Kidney (tissue), 14 donors: Measurements from ENCODE around the gene POLA2. TPM values are rescaled to one million over a fixed set of nuclear protein-coding genes. Genes with fewer than 3 reads are reported as not detected.

ENCODE experiments used
- DNase-seq, 5 donors: peaks; one replicate each; pipeline ENCODE4 v3.0.0-alpha.2; 2013 to 2020
- FAIRE-seq: peaks from 2 replicates; lab custom pipeline; 2012; peaks lifted over from hg19 to GRCh38; lab: Jason Lieb, UNC
- H3K27ac ChIP-seq, 2 donors: one replicate each; pipeline ENCODE4 v1.7.0; 2013; ENCODE audit warnings: low read depth in 2 of 2, low read length in 2 of 2, inconsistent platforms in 1 of 2
- H3K27me3 ChIP-seq: one replicate; pipeline ENCODE4 v1.7.1; 2013; ENCODE audit warnings: low read length, inconsistent platforms; ENCODE audit not compliant: control insufficient read depth, insufficient read depth
- H3K36me3 ChIP-seq, 3 donors: one replicate each; pipeline versions ENCODE4 v1.7.0 to v1.7.1; 2013; ENCODE audit warnings: low read length in 3 of 3, control low read depth in 1 of 3, inconsistent platforms in 1 of 3; ENCODE audit not compliant: insufficient read depth in 3 of 3, control insufficient read depth in 2 of 3
- H3K4me1 ChIP-seq, 3 donors: one replicate each; pipeline versions ENCODE4 v1.7.0 to v1.7.1; 2013; ENCODE audit warnings: low read length in 3 of 3, inconsistent platforms in 1 of 3, low read depth in 1 of 3; ENCODE audit not compliant: control insufficient read depth in 2 of 3, insufficient read depth in 2 of 3
- H3K4me3 ChIP-seq, 3 donors: one replicate each; pipeline versions ENCODE4 v1.7.0 to v1.8.1; 2013; ENCODE audit warnings: low read length in 3 of 3, control low read depth in 1 of 3, inconsistent platforms in 1 of 3
- H3K9ac ChIP-seq, 3 donors: one replicate each; pipeline versions ENCODE4 v1.7.0 to v1.7.1; 2013; ENCODE audit warnings: low read length in 3 of 3, control low read depth in 1 of 3, inconsistent platforms in 1 of 3
- H3K9me3 ChIP-seq, 3 donors: one replicate each; pipeline versions ENCODE4 v1.7.0 to v1.7.1; 2013; ENCODE audit warnings: low read length in 3 of 3, control low read depth in 1 of 3, inconsistent platforms in 1 of 3; ENCODE audit not compliant: control insufficient read depth in 2 of 3, insufficient read depth in 1 of 3
- intact Hi-C: fragments of 100-400 bp; cut with DNase I; formaldehyde crosslinking; loops from one replicate; pipeline ENCODE4 v1.11.1; 2022
- polyA plus RNA-seq: library from polyadenylated mRNA; stranded (reverse); fragments of 350-450 nt; fragmentation: Illumina TruSeq; extraction: RNeasy Lipid Tissue Mini Kit (QIAGEN cat#74804); gene quantifications from one replicate; pipeline ENCODE4 v1.2.3, GENCODE V29; 2014; ENCODE audit warnings: low read depth, low replicate concordance; ENCODE audit not compliant: insufficient read depth
- total RNA-seq: library from RNA; stranded (reverse); fragmentation: NEBNext Ultra II Directional; extraction: Animal tissue kit (Norgen Biotek cat#: 25700); gene quantifications from one replicate; pipeline ENCODE4 v1.2.1, GENCODE V29; 2021
- TF ChIP-seq, protein P1 (sequence below): IDR thresholded peaks from 3 replicates; pipeline ENCODE4 v1.5.1; 2012; ENCODE audit warnings: mild to moderate bottlenecking, moderate library complexity, borderline replicate concordance; ENCODE audit not compliant: insufficient read depth; ENCODE audit errors: extremely low read depth
- donor health status: control.
- donor health status: control.
- donor health status: control.
- donor health status: control.
- donor health status: control.
- donor health status: DM: yes; HTN: yes; CAD: no.
- donor health status: Normal renal cell carcinoma (clear cell type).

Gene POLA2
- total and polyA plus RNA-seq, 2 donors from 2014 or later = 6.5 to 13.6 TPM

DNA sequence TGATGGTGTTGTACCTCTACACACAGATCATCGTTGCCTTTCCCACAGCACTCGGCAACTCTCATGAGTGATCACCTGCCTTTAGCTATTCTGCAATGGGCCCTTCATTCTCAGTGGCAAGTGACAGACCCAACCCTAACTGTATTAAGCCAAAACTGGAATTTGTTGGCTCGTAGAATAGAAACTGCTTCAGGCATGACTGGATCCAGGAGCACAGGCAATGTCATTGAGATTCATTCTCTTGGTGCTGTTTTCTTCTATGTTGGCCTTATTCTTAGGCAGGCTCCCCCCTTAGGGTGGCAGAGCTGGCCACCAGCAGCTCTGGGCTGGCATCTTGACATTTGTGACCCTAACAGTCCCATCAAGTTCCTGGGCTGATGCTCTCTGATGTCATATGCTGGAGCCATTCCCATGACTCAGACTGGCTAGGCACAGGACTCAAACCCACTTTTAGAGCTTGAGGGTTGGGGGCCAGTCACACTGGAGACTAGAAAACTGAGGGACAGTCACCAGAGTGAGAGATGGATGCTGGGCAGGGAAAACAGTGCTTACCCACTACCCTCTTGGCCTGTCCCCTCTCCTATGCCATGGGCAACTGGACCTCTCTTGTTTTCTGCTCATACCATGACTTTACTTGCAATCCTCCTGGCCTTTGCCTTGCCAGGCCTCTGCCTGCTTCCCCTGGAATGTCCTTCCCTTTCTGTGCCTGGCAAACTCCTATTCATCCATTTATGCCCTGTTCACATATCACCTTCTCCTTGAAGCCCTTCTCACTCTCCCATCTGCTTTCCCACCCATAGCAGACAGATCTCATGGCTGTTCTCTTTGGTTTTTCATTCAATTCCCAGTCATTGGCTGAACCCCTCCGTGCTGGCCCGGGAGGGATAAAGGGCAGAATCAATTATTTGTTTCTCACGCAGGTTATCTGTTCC is 45.8 kb downstream of the POLA2 start:
- Histone ChIP-seq H3K4me1 (peaks cover 0 to 14% (median 0%) of the 10 kb centered on the region in 3 donors), H3K4me3 (no peak overlapping the region), H3K9me3 (no peaks in the 10 kb centered on the region), H3K27ac (peak overlapping the region in 1 of 2 donors; percentile 1), H3K27me3 (no peaks in the 10 kb centered on the region), H3K36me3 (no peaks in the 10 kb centered on the region), H3K9ac (no peak overlapping the region)
- no peak for FAIRE-seq
- intact Hi-C loops = no loop called here
- DNase-seq = no peak
- TF ChIP-seq, protein P1, sequence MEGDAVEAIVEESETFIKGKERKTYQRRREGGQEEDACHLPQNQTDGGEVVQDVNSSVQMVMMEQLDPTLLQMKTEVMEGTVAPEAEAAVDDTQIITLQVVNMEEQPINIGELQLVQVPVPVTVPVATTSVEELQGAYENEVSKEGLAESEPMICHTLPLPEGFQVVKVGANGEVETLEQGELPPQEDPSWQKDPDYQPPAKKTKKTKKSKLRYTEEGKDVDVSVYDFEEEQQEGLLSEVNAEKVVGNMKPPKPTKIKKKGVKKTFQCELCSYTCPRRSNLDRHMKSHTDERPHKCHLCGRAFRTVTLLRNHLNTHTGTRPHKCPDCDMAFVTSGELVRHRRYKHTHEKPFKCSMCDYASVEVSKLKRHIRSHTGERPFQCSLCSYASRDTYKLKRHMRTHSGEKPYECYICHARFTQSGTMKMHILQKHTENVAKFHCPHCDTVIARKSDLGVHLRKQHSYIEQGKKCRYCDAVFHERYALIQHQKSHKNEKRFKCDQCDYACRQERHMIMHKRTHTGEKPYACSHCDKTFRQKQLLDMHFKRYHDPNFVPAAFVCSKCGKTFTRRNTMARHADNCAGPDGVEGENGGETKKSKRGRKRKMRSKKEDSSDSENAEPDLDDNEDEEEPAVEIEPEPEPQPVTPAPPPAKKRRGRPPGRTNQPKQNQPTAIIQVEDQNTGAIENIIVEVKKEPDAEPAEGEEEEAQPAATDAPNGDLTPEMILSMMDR = no peak

DNA sequence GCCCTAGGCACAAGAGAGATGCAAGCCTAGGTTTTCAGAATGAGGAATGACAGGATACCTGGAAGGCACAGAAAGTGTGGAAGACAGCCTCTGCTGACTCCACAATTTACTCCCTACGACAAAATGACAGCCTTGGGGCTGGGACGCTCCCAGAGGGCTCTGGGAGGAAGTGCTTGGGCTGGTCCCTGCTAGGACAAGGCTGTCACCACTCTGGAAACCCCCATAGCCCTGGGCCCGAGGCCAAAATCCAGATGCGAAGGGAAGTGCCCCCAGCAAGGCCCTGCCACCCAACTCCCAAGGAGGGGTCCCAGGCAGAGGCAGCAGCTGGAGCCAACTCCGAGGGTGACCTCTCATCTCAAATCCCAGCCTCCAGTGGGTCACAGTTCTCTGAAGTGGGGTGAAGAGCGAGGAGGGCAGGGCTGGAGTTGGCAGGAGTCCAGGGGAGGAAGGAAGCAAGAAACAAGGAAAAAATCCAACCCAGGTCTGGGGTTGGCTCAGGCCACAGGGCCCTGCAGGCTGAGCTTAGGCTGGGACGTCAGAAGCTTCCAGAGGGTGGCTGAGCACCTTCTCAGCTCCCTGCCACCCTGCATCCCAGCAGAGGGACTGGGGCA is 46.6 kb downstream of the POLA2 start:
- intact Hi-C loops = no loop called here
- no peaks in the 10 kb centered on the region for H3K9me3 ChIP-seq
- TF ChIP-seq, protein P1 = no peak
- no peak for FAIRE-seq
- no peak overlapping the region for H3K4me3 ChIP-seq
- H3K4me1 ChIP-seq = peaks cover 0 to 14% (median 0%) of the 10 kb centered on the region in 3 donors
- DNase-seq = peak in 3 of 5 donors; percentile 24 to 82 (median 68)
- H3K36me3 ChIP-seq = no peaks in the 10 kb centered on the region
- H3K9ac ChIP-seq = no peak overlapping the region
- H3K27ac ChIP-seq = peak overlapping the region; percentile 1 to 2
- H3K27me3 ChIP-seq = no peaks in the 10 kb centered on the region

DNA sequence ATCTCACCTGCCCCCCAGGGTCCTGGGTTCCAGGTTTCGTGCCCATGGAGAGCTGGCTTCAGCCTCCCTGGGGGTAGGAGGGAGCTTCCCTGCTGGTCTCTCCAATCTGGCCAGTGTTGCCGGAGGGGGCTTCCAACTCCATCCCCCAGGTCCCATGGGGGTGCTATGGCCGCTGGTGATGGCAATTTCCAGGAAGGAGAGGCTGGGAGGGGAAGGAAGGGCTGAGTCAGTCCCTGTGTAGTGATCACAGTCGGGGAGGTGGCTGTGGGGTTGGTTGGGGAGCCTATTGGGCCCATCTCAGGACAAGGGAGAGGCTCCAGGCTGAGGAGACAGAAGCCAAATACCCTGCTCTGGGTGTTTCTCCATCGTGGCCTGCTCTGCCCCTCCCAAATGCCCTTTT is 47.2 kb downstream of the POLA2 start:
- Histone ChIP-seq H3K27ac (peak overlapping the region; percentile 1 to 2), H3K9me3 (no peaks in the 10 kb centered on the region), H3K27me3 (no peaks in the 10 kb centered on the region), H3K36me3 (no peaks in the 10 kb centered on the region), H3K4me1 (peaks cover 0 to 18% (median 4%) of the 10 kb centered on the region in 3 donors), H3K4me3 (no peak overlapping the region), H3K9ac (no peak overlapping the region)
- DNase-seq (no peak), FAIRE-seq (no peak)
- TF ChIP-seq, protein P1 = no peak
- intact Hi-C loops = no loop called here
